AG04450 (cell line): ENCODE measurements around the gene THAP12. TPM values are rescaled to one million over a fixed set of nuclear protein-coding genes. Genes with fewer than 3 reads are reported as not detected.

ENCODE experiments used
- CTCF ChIA-PET: fragments of 300-600, 350-600 bp; formaldehyde crosslinking; extraction: SDS; loops from one replicate; lab custom pipeline; 2022; ENCODE audit warnings: antibody characterized with exemption, inconsistent platforms; lab: Charles Lee
- POLR2A ChIA-PET: fragments of 350-600 bp; formaldehyde crosslinking; extraction: SDS; loops from one replicate; lab custom pipeline; 2021; ENCODE audit warnings: antibody characterized with exemption, inconsistent platforms; lab: Yijun Ruan, JAX
- DNase-seq: peaks from one replicate; pipeline ENCODE4 v3.0.0-alpha.2; 2011; ENCODE audit warnings: low read depth, low spot score
- H3K27ac ChIP-seq: one replicate; pipeline ENCODE4 v1.5.1; 2012; ENCODE audit warnings: low read depth, low read length, control low read depth
- H3K27me3 ChIP-seq: one replicate; pipeline ENCODE4 v1.6.0; 2012; ENCODE audit warnings: low read length; ENCODE audit not compliant: control insufficient read depth, insufficient read depth
- H3K4me3 ChIP-seq: 2 replicates; pipeline ENCODE4 v1.5.1; 2011; ENCODE audit warnings: mild to moderate bottlenecking, low read depth, low read length, control low read depth
- H3K9me3 ChIP-seq: 2 replicates; pipeline ENCODE4 v1.5.1; 2012; ENCODE audit warnings: low read length; ENCODE audit not compliant: control insufficient read depth, insufficient read depth
- CTCF ChIP-seq: IDR thresholded peaks from 2 replicates; pipeline ENCODE4 v1.5.1; 2011; ENCODE audit warnings: low read depth, low read length, control low read depth, inconsistent platforms
- polyA plus RNA-seq: library from polyadenylated mRNA; depleted of rRNA; stranded (reverse); fragments of >200 nt; gene quantifications from 2 replicates; pipeline ENCODE4 v1.2.3, GENCODE V29; 2011

THAP12 gene
- polyA plus RNA-seq, 1 experiment: 54.7 TPM

GRCh38 chr11:76355172-76355571 is 25.8 kb downstream of the THAP12 start:
- Histone ChIP-seq H3K4me3 (no peak overlapping the region), H3K9me3 (no peaks in the 10 kb centered on the region), H3K27me3 (no peaks in the 10 kb centered on the region), H3K27ac (no peak overlapping the region)
- CTCF ChIA-PET: no interaction called here
- no peak for TF ChIP-seq CTCF
- POLR2A ChIA-PET: no interaction called here
- DNase-seq: no peak

GRCh38 chr11:76348348-76348747 is 32.6 kb downstream of the THAP12 start:
- no peak for TF ChIP-seq CTCF
- no peak overlapping the region for H3K27ac ChIP-seq
- POLR2A ChIA-PET: no interaction called here
- no peak for DNase-seq
- CTCF ChIA-PET: no interaction called here
- no peak overlapping the region for H3K4me3 ChIP-seq
- no peaks in the 10 kb centered on the region for H3K9me3 ChIP-seq
- no peaks in the 10 kb centered on the region for H3K27me3 ChIP-seq

- CTCF ChIA-PET: no interaction called here
Observed at GRCh38 chr11:76347466-76347865, 33.5 kb downstream of the THAP12 start.

GRCh38 chr11:76339221-76339620 is 41.7 kb downstream of the THAP12 start:
- H3K27me3 ChIP-seq: no peaks in the 10 kb centered on the region
- no peak overlapping the region for H3K27ac ChIP-seq
- TF ChIP-seq CTCF: no peak
- peaks cover 8% of the 10 kb centered on the region for H3K9me3 ChIP-seq
- ChIA-PET POLR2A (no interaction called here), CTCF (no interaction called here)
- no peak overlapping the region for H3K4me3 ChIP-seq
- DNase-seq: no peak

More at GRCh38 chr11:76347466-76347865, 33.5 kb downstream of the THAP12 start:
- no peak for TF ChIP-seq CTCF
- no peaks in the 10 kb centered on the region for H3K27me3 ChIP-seq
- no peaks in the 10 kb centered on the region for H3K9me3 ChIP-seq
- DNase-seq: no peak
- no peak overlapping the region for H3K4me3 ChIP-seq
- H3K27ac ChIP-seq: no peak overlapping the region
- POLR2A ChIA-PET: no interaction called here

GRCh38 chr11:76337923-76338322 is 43.0 kb downstream of the THAP12 start:
- Histone ChIP-seq H3K27me3 (no peaks in the 10 kb centered on the region), H3K4me3 (no peak overlapping the region), H3K27ac (no peak overlapping the region), H3K9me3 (peaks cover 11% of the 10 kb centered on the region)
- DNase-seq: no peak
- ChIA-PET CTCF (no interaction called here), POLR2A (no interaction called here)
- TF ChIP-seq CTCF: no peak
